ENCODE measurements around the gene ZNF775. TPM values are rescaled to one million over a fixed set of nuclear protein-coding genes. Genes with fewer than 3 reads are reported as not detected.

The ZNF775 gene
- total and polyA plus RNA-seq, 8 donors = 4.0 to 11.7 (median 5.8) TPM

GRCh38 chr7:150374026-150374425 lies 5.1 kb upstream of the ZNF775 start:
- H3K36me3 ChIP-seq = peaks cover 0 to 41% of the 10 kb centered on the region in 2 donors
- H3K27me3 ChIP-seq = no peaks in the 10 kb centered on the region
- no peak for ATAC-seq
- TF ChIP-seq, protein P1, sequence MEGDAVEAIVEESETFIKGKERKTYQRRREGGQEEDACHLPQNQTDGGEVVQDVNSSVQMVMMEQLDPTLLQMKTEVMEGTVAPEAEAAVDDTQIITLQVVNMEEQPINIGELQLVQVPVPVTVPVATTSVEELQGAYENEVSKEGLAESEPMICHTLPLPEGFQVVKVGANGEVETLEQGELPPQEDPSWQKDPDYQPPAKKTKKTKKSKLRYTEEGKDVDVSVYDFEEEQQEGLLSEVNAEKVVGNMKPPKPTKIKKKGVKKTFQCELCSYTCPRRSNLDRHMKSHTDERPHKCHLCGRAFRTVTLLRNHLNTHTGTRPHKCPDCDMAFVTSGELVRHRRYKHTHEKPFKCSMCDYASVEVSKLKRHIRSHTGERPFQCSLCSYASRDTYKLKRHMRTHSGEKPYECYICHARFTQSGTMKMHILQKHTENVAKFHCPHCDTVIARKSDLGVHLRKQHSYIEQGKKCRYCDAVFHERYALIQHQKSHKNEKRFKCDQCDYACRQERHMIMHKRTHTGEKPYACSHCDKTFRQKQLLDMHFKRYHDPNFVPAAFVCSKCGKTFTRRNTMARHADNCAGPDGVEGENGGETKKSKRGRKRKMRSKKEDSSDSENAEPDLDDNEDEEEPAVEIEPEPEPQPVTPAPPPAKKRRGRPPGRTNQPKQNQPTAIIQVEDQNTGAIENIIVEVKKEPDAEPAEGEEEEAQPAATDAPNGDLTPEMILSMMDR (IDR thresholded peaks at IDR 0.05) = no peak
- no peak overlapping the region for H3K4me3 ChIP-seq
- DNase-seq = no peak
- no peaks in the 10 kb centered on the region for H3K9me3 ChIP-seq
- intact Hi-C loops (cut with DNase I) = no loop called here
- no peak overlapping the region for H3K27ac ChIP-seq
- H3K4me1 ChIP-seq = peaks cover 24 to 58% of the 10 kb centered on the region in 2 donors

GRCh38 chr7:150374472-150374871 lies 4.7 kb upstream of the ZNF775 start:
- ATAC-seq (no peak), DNase-seq (no peak)
- intact Hi-C loops (cut with DNase I) = no loop called here
- Histone ChIP-seq H3K4me1 (peaks cover 23 to 56% of the 10 kb centered on the region in 2 donors), H3K4me3 (no peak overlapping the region), H3K27ac (no peak overlapping the region), H3K36me3 (peaks cover 0 to 41% of the 10 kb centered on the region in 2 donors), H3K9me3 (no peaks in the 10 kb centered on the region), H3K27me3 (no peaks in the 10 kb centered on the region)
- TF ChIP-seq, protein P1 (IDR thresholded peaks at IDR 0.05) = no peak

- no peaks in the 10 kb centered on the region for H3K27me3 ChIP-seq
- ATAC-seq (no peak), DNase-seq (no peak)
- intact Hi-C loops (cut with DNase I) = no loop called here
- H3K27ac ChIP-seq = no peak overlapping the region
- H3K4me1 ChIP-seq = peaks cover 15 to 53% of the 10 kb centered on the region in 2 donors
- peaks cover 0 to 37% of the 10 kb centered on the region in 2 donors for H3K36me3 ChIP-seq
- TF ChIP-seq, protein P1 (IDR thresholded peaks at IDR 0.05) = no peak
- no peak overlapping the region for H3K4me3 ChIP-seq
- H3K9me3 ChIP-seq = no peaks in the 10 kb centered on the region
Measured at GRCh38 chr7:150375662-150376521, 3.2 kb upstream of the ZNF775 start.

- no peak for DNase-seq
- no peaks in the 10 kb centered on the region for H3K9me3 ChIP-seq
- intact Hi-C loops (cut with DNase I) = no loop called here
- TF ChIP-seq, protein P1 (IDR thresholded peaks at IDR 0.05) = no peak
- peaks cover 0 to 30% of the 10 kb centered on the region in 2 donors for H3K36me3 ChIP-seq
- no peak overlapping the region for H3K4me3 ChIP-seq
- no peak for ATAC-seq
- H3K27ac ChIP-seq = peak overlapping the region in 1 of 2 donors; percentile 84
- H3K4me1 ChIP-seq = peaks cover 15 to 47% of the 10 kb centered on the region in 2 donors
- H3K27me3 ChIP-seq = no peaks in the 10 kb centered on the region
Measured at GRCh38 chr7:150376560-150376959, 2.6 kb upstream of the ZNF775 start.

DNA sequence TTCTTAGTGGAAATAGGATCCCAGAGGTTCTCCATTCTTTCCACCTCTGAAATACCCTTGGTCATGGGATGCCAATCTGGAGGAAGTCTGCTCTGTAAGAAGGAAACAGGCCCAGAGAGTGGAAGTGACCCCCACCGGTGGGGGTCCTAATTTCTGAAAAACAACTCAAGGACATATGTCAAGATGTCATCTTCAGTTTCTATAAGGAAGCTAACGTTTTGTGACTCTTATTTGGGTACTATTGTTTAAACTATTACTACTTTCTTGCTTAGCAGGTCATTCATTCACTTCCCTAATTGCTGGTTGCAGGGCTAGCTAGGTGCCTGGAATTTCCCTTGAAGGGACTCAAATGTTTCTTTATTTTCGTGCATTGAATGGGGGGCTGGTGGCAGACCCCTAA lies 1.9 kb upstream of the ZNF775 start:
- no peak for ATAC-seq
- peak overlapping the region; percentile 84 to 92 for H3K27ac ChIP-seq
- TF ChIP-seq, protein P1 (IDR thresholded peaks at IDR 0.05) = no peak
- H3K4me3 ChIP-seq = no peak overlapping the region
- no peaks in the 10 kb centered on the region for H3K9me3 ChIP-seq
- no peaks in the 10 kb centered on the region for H3K27me3 ChIP-seq
- peaks cover 15 to 46% of the 10 kb centered on the region in 2 donors for H3K4me1 ChIP-seq
- DNase-seq = no peak
- intact Hi-C loops (cut with DNase I) = no loop called here
- H3K36me3 ChIP-seq = peaks cover 0 to 24% of the 10 kb centered on the region in 2 donors
